Activated CD4-positive, CD25-positive, alpha-beta regulatory T cell treated with anti-CD3 and anti-CD28 coated beads, Interleukin-2, amount 50 U/mL, for 24 hours (primary cell): ENCODE results near the gene RNF130.
"Not testable (repeated sequence)": the region's sequence is repeated elsewhere in the genome, so short reads cannot be mapped to it uniquely, and the experiment has no call there.

Source experiments
- ATAC-seq, 2 donors: fragments of 150-1000 bp; cut with Tn5 transposase; one replicate each; pipeline ENCODE4 v1.10.0; 2021; ENCODE audit warnings: mild to moderate bottlenecking in 1 of 2, moderate library complexity in 1 of 2

RNF130 gene

GRCh38 chr5:179967489-179967888 is 104.1 kb downstream of the RNF130 start:
- no peak for ATAC-seq

GRCh38 chr5:179964015-179964414 is 107.5 kb downstream of the RNF130 start:
- ATAC-seq = no peak

GRCh38 chr5:179963375-179963774 is 108.2 kb downstream of the RNF130 start:
- ATAC-seq = no peak

- ATAC-seq = no peak
Measured at GRCh38 chr5:179960204-179960831, 111.2 kb downstream of the RNF130 start.

DNA sequence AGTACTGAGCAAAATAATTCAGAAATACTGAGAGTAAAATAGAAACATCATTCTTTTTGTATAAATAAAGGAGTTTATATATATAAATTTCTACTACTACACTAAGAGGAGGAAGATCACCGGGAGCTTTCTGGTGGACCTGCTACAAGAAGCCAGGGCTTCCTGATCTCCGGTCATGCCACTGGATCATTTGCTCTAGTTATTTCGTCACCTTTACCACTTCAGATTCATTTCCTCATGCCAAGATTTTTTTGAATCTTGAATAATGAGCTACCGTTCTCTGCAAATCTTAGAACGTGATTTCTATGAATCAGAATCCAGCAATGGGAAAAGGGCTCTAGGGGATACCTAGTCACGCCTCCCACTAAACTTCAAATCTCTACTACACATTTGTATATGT is 111.9 kb downstream of the RNF130 start:
- no peak for ATAC-seq

GRCh38 chr5:179959118-179959517 is 112.4 kb downstream of the RNF130 start:
- not testable (repeated sequence) for ATAC-seq

- no peak for ATAC-seq
Measured at GRCh38 chr5:179955630-179956029, 115.9 kb downstream of the RNF130 start.

DNA sequence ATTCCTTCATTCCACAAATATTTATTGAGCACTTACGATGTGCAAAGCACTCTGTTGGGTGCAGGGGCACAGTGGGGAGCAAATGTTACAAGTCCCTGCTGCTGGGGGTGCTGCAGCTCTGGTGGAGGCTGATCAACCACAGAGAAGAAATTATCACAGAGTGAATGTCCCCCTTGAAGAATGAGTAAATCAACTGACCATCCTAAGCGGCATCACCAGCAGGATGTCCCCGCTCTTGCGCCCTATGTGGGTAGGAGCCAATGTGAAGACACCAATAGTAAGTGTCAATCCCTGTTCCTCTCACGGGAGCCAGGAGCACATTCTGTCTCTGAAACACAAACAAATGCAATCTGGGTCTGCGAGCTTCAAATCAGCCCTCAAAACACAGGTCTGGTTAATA is 116.5 kb downstream of the RNF130 start:
- no peak for ATAC-seq

- no peak for ATAC-seq
Measured at GRCh38 chr5:179954434-179954833, 117.1 kb downstream of the RNF130 start.

DNA sequence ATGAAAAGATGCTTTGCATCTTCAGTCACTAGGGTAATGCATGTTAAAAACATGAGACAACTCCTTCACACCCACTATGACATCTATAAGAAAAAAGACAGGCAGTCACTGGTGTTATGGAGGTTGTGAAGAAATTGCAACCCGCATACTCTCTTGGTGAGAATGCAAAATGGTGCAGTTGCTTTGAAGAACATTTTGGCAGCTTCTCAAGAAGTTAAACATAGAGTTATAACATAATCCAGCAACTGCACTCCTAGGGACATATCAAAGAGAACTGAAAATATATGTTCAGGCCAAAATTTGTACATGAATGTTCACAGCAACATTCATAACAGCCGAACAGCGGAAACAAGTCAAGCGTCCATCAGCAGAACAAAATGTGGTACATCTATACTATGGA is 117.6 kb downstream of the RNF130 start:
- no peak for ATAC-seq

DNA sequence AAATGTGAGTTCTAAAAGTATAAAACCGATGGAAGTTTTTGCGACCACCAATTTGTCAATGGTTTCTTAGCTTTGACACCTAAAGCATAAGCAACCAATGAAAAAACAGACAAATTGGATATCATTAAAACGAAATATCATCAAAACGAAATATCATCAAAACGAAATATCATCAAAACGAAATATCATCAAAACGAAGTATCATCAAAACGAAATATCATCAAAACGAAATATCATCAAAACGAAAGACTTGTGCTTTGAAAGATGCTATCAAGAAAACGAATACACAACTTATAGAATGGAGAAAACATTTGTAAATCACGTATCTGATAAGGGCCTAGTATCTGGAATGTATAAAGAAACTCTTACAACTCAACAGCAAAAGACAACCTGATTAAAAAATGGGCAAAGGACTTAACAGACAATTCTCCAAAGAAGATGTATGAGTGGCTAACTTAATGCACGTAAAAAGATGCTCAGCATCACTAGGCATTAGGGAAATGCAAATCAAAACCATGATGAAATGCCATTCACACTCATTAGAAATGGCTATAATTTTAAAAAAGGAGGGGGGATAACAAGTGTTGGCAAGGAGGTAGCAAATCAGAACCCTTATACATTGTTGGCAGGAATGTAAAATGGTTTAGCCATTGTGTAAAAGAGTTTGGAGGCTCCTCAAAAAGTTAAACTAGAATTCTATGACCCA is 134.4 kb downstream of the RNF130 start:
- ATAC-seq = no peak

DNA sequence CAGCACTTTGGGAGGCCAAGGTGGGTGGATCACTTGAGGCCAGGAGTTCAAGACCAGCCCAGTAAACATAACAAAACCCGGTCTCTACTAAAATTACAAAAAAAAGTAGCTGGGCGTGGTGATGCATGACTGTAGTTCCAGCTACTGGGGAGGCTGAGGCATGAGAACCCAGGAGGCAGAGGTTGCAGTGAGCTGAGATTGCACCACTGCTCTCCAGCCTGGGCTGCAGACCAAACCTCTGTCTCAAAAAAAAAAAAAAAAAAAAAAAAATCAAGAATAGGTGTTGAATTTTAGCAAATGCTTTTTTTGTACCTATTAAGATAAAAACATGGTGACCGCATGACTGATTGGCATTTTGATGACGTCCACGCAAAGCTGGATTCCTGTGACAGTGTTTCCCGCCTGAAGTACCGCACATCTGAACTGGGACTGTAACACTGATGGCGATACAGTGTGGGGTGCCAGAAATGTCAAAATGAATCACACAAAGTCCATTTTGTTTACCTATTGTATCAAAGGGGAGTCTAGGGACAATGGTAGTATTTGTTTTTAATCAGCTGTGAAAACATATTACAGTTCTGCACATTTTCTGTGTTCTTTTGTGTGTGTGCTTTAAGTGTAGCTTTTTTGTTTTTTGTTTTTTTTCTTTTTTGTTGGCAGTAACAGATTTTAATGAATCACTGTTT is 140.6 kb downstream of the RNF130 start:
- no peak for ATAC-seq

- no peak for ATAC-seq
Measured at GRCh38 chr5:179927824-179928223, 143.7 kb downstream of the RNF130 start.

DNA sequence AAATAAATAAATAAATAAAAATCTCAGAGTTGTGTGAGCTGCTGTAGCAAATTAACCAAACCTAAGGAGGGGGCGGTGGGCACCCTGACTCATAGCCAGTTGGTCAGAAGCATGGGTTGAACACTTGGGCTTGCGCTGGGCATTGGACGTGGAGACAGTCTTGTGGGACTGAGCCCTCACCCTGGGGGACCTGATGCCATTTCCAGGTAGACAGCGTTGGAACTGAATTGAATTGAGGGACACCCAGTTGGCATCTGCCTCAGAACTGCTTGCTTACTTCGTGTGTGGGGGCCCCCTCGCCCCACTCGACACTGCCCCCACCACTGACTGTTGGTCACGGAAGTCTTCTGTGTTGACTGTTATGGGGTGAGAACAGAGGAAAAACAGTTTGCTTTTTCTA is 144.9 kb downstream of the RNF130 start:
- no peak for ATAC-seq

DNA sequence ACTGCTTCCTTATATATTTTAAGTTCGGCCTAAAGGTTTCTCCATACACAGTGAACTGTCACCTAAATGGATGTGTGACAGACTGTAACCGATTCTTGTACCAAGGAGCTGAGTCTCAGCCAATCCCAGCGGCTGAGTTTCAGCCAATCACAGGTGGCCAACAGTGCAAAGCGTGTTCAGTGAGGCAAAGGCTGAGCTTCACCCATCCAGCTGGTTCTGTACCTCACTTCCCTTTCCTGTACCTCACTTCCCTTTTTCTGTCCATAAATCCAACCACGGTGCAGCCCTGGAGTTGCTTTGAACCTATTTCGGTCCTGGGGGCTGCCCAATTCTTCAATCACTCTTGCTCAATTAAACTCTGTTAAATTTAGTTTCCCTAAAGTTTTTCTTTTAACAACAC is 148.1 kb downstream of the RNF130 start:
- no peak for ATAC-seq

DNA sequence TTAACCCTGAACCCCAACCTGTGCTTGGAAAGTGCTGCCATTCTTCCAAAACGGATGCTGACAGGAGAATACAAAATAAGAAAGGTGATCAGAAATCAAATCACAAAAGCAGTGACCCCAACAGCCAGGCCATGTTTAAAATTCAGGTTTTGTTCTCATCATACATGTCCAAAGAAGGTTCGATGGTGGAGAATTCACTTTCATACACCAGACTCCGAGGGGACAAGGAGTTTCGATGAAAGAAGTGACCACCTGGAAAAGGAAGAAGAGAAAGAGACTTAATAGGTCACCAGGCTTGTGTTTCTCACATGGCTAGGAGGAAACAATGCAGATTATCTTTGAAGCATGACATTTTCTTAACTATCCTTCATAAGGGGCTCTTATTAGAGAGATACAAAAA is 151.4 kb downstream of the RNF130 start:
- ATAC-seq = no peak

- no peak for ATAC-seq
Measured at GRCh38 chr5:179919487-179920060, 152.0 kb downstream of the RNF130 start.

GRCh38 chr5:179918742-179919486 is 152.6 kb downstream of the RNF130 start:
- no peak for ATAC-seq

DNA sequence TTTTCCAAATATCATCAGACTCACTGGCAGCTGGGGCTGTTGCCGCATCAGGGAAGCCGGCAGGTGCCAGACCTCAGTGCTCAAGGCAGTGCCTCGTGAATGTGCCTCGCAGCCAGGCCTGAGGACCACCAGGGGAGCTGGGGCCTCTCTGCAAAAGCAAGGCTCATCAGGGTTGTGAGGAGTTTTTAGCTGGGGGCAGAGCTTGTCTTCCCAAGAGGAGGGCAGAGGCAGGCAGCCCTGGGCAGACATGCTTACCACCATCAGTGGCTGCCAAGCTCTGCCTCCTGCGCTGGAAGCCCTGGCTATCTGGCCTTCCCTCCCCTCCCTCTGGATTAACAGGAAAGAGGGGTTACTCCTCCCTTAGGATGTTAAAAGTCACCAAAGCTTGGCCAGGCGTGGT is 155.0 kb downstream of the RNF130 start:
- no peak for ATAC-seq

DNA sequence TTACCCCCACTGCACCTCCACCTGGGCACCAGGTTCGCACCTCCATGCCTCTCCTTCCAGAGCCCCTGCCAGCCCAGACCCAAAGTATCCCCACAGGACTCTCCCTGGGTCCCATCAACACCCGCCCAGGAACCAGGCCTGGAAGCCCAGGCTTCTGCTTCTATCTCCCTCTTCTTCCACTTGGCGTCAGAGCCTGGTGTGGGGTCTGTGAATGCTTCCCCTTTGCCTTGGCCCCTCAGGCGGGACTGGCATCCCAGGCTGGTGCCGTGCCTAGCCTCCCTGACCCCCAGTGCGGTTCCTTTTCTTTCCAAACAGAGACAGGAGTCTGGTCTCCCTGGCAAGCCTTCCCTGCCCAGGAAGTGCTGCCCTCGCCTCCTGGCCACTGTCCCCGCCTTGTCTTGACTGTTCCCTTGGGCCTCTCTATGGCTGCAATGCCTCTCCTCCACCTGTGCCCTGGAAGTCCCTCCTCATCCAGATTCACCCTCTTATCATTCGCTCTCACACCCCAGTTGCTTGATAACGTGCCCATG is 156.1 kb downstream of the RNF130 start:
- ATAC-seq = no peak

- ATAC-seq = peak; percentile 46 to 60
Measured at GRCh38 chr5:179914032-179914755, 157.4 kb downstream of the RNF130 start.

DNA sequence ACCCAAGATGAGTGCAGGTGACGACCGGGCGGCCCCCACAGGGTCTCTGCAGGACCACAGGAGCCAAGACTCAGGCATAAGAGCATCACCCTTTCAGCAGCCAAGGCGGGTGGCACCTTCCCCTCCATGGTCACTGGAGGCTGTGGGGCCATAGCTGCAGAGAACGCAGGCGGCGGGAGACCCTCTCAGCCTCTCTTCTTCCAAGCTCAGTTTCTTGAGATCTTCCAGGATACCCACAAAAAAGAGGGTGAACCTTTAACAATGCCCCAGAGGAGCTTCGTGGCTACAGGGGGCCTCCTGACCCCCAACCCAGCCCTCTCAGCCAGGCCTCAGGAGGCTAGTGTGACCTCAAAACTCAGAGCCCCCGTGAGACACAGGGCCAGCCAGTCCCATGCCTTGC is 158.1 kb downstream of the RNF130 start:
- no peak for ATAC-seq
